Type B pancreatic cell (in vitro differentiated cells): Measurements from ENCODE around the gene BPIFA3. TPM values are rescaled to one million over a fixed set of nuclear protein-coding genes. Genes with fewer than 3 reads are reported as not detected.
A peak's percentile ranks its signal among the peaks of the same experiment; 100 is the strongest.
"Not testable (repeated sequence)": the region's sequence is repeated elsewhere in the genome, so short reads cannot be mapped to it uniquely, and the experiment has no call there.

ENCODE experiments used
- DNase-seq: peaks from one replicate; pipeline ENCODE4 v3.0.0; 2021; ENCODE audit warnings: mixed read lengths; ENCODE audit not compliant: unreplicated experiment; ENCODE audit errors: extremely low spot score
- H3K27ac Mint-ChIP-seq: 2 replicates; pipeline ENCODE4 v1.8.0; 2021; ENCODE audit warnings: mild to moderate bottlenecking, mixed read lengths
- H3K27me3 Mint-ChIP-seq: 2 replicates; pipeline ENCODE4 v1.8.0; 2021; ENCODE audit warnings: mixed read lengths
- H3K36me3 Mint-ChIP-seq: 2 replicates; pipeline ENCODE4 v1.8.0; 2021; ENCODE audit warnings: mixed read lengths
- H3K4me1 Mint-ChIP-seq: one replicate; pipeline ENCODE4 v1.8.0; 2021; ENCODE audit warnings: mixed read lengths; ENCODE audit not compliant: unreplicated experiment
- H3K4me3 Mint-ChIP-seq: 2 replicates; pipeline ENCODE4 v1.8.0; 2021; ENCODE audit warnings: mild to moderate bottlenecking, mixed read lengths
- H3K9me3 Mint-ChIP-seq: 2 replicates; pipeline ENCODE4 v1.8.0; 2021; ENCODE audit warnings: mixed read lengths
- CTCF ChIP-seq: fragments of 200-600 bp; sonication (generic); conservative IDR thresholded peaks from 2 replicates; pipeline ENCODE4 v1.5.0; 2021; ENCODE audit warnings: antibody characterized with exemption, mild to moderate bottlenecking
- total RNA-seq: library from RNA; stranded (reverse); gene quantifications from 2 replicates; pipeline ENCODE4 v1.2.1, GENCODE V29; 2021; ENCODE audit warnings: low replicate concordance

The BPIFA3 gene
- total RNA-seq, 1 donor from 2014 or later: not detected

DNA sequence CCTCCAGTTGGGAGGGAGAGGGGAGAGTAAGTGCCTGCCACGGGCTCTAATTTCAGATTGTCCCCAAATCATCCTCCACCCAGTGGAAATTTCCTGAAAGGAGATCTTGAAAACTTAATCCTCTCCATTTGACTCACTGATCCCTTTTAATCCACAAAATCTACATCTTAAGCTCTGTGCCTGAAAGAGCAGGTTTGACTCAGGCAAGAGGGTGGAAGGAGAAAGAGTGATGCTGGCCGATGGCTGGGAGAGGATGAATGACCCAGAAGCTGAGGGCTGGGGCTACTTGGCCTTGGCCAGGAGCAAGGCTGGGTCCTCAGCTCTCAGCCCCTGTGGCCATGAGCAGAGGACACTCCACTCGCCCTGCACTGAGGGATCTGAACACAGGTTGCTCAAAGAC lies 41.1 kb upstream of the BPIFA3 start:
- H3K27me3 Mint-ChIP-seq: peaks cover 4% of the 10 kb centered on the region
- no peak for TF ChIP-seq CTCF
- DNase-seq: no peak
- no peaks in the 10 kb centered on the region for H3K9me3 Mint-ChIP-seq
- no peak overlapping the region for H3K4me3 Mint-ChIP-seq
- no peaks in the 10 kb centered on the region for H3K36me3 Mint-ChIP-seq
- no peak overlapping the region for H3K27ac Mint-ChIP-seq
- peaks cover 5% of the 10 kb centered on the region for H3K4me1 Mint-ChIP-seq

DNA sequence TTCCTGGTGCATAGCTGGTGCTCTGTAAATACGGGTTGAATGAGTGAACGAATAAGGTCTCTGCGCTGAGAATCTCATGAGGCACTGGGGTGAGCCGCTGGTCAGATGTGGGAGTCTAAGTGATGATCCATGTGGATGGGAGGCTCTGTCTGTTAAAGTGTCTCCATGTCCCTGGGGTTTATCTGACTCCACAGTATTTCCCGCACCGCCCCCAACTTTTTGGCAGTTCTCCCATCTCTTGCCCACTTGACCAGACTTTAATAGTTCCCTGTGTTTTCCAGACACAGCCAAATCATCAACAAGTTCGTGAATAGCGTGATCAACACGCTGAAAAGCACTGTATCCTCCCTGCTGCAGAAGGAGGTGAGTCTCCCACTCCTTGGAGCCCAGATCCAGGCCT lies 39.3 kb upstream of the BPIFA3 start:
- Mint-ChIP-seq H3K36me3 (no peaks in the 10 kb centered on the region), H3K27me3 (peaks cover 4% of the 10 kb centered on the region), H3K9me3 (no peaks in the 10 kb centered on the region), H3K4me3 (no peak overlapping the region), H3K4me1 (peaks cover 5% of the 10 kb centered on the region), H3K27ac (no peak overlapping the region)
- DNase-seq: no peak
- TF ChIP-seq CTCF: no peak

GRCh38 chr20:33178726-33179125 lies 38.4 kb upstream of the BPIFA3 start:
- TF ChIP-seq CTCF: no peak
- H3K27ac Mint-ChIP-seq: peak overlapping the region; percentile 62
- DNase-seq: no peak
- no peak overlapping the region for H3K4me3 Mint-ChIP-seq
- peaks cover 4% of the 10 kb centered on the region for H3K27me3 Mint-ChIP-seq
- H3K36me3 Mint-ChIP-seq: no peaks in the 10 kb centered on the region
- peaks cover 5% of the 10 kb centered on the region for H3K4me1 Mint-ChIP-seq
- peaks cover 7% of the 10 kb centered on the region for H3K9me3 Mint-ChIP-seq

DNA sequence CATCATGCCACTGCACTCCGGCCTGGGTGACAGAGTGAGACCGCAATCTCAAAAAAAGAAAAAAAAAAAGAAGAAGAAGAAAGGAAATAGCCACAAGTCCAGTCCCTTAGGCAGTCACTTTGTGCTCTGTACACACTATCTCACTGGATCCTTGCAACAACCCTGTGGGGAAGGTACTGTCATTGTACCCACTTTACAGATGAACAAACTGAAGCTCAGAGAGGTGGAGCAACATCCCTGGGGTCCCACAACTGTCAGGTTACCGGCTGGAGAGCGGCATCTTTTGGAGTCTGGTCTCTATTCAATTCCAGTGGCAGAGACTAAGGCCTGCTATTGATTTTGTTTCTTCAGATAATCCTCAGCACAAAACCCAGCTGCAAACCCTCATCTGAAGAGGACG lies 37.0 kb upstream of the BPIFA3 start:
- Mint-ChIP-seq H3K4me3 (no peak overlapping the region), H3K9me3 (peaks cover 7% of the 10 kb centered on the region), H3K36me3 (no peaks in the 10 kb centered on the region)

DNA sequence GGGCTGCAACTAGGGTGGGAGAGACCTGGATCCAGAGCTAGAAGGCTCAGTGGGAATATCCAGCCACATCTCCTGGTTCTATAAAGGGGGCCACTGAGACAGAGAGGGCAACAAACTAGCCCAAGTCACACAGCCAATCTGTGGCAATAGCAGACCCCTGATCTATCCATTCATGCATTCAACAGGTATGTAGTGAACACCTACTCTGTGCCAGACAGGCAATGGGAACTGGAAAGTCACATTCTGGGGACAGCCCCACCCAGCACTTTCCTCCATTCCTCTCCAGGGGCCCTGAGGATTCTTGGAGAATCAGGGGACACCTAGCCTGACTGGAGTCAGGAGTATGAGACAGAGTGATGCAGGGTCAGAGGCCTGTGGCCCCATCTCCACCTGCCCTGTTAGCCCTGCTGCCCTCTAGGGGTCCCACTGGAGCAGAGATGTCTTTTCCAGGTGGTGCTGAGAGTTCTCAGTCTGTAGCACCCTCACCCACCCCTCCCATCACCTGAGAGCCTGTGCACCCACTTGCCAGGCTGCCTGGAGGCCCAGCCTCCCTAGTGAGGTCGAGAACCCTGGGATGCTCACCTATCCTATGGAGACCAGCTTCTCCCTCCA lies 35.6 kb upstream of the BPIFA3 start:
- TF ChIP-seq CTCF: no peak
- Mint-ChIP-seq H3K36me3 (no peaks in the 10 kb centered on the region), H3K27me3 (peaks cover 4% of the 10 kb centered on the region), H3K4me1 (peaks cover 5% of the 10 kb centered on the region), H3K4me3 (no peak overlapping the region), H3K27ac (no peak overlapping the region), H3K9me3 (peaks cover 7% of the 10 kb centered on the region)
- no peak for DNase-seq

More for the DNA sequence above, 37.0 kb upstream of the BPIFA3 start:
- DNase-seq: no peak
- no peak for TF ChIP-seq CTCF
- Mint-ChIP-seq H3K4me1 (peaks cover 5% of the 10 kb centered on the region), H3K27ac (no peak overlapping the region), H3K27me3 (peaks cover 4% of the 10 kb centered on the region)

DNA sequence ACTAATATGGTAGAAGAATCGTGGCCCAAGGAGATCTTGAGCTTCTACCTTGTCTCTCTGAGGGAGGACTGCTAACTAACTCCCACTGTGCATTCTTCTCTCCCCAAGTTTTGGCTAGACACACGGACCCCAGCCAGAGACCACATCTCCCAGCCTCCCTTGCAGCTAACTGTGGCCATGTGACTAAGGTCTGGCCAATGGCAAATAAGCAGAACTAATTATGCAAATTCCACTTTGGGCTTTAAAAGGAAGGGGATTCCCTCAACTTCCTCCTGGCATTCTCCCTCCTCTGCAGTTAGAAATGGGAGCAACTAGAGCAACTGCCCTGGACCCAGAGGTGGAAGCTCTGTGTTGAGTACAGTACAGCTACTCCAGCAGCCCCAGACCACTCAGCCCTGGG lies 33.8 kb upstream of the BPIFA3 start:
- no peak for DNase-seq
- no peaks in the 10 kb centered on the region for H3K27me3 Mint-ChIP-seq
- H3K4me3 Mint-ChIP-seq: no peak overlapping the region
- peaks cover 5% of the 10 kb centered on the region for H3K4me1 Mint-ChIP-seq
- peaks cover 7% of the 10 kb centered on the region for H3K9me3 Mint-ChIP-seq
- H3K27ac Mint-ChIP-seq: no peak overlapping the region
- no peak for TF ChIP-seq CTCF
- H3K36me3 Mint-ChIP-seq: no peaks in the 10 kb centered on the region

DNA sequence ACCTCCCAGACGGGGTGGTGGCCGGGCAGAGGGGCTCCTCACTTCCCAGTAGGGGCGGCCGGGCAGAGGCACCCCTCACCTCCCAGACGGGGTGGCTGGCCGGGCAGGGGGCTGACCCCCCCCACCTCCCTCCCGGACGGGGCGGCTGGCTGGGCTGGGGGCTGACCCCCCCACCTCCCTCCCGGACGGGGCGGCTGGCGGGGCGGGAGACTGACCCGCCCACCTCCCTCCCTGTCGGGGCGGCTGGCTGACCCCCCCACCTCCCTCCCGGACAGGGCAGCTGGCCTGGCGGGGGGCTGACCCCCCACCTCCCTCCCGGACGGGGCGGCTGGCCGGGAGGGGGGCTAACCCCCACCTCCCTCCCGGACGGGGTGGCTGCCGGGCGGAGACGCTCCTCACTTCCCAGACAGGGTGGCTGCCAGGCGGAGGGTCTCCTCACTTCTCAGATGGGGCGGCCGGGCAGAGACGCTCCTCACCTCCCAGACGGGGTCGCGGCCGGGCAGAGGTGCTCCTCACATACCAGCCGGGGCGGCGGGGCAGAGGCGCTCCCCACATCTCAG lies 32.0 kb upstream of the BPIFA3 start:
- H3K4me3 Mint-ChIP-seq, H3K4me1 Mint-ChIP-seq, DNase-seq, H3K27ac Mint-ChIP-seq, H3K27me3 Mint-ChIP-seq, H3K36me3 Mint-ChIP-seq, H3K9me3 Mint-ChIP-seq: not testable (repeated sequence)
